HG03280 (cell line): ENCODE measurements around the gene C9orf152.
A peak's percentile ranks its signal among the peaks of the same experiment; 100 is the strongest.
"Not testable (repeated sequence)": the region's sequence is repeated elsewhere in the genome, so short reads cannot be mapped to it uniquely, and the experiment has no call there.

Experiments
- ATAC-seq: cut with Tn5 transposase; IDR thresholded peaks from one replicate; pipeline ENCODE4 v1.9.1; 2021; ENCODE audit warnings: mild to moderate bottlenecking, moderate library complexity; ENCODE audit not compliant: unreplicated experiment

C9orf152 gene, protein sequence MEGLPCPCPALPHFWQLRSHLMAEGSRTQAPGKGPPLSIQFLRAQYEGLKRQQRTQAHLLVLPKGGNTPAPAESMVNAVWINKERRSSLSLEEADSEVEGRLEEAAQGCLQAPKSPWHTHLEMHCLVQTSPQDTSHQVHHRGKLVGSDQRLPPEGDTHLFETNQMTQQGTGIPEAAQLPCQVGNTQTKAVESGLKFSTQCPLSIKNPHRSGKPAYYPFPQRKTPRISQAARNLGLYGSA

DNA sequence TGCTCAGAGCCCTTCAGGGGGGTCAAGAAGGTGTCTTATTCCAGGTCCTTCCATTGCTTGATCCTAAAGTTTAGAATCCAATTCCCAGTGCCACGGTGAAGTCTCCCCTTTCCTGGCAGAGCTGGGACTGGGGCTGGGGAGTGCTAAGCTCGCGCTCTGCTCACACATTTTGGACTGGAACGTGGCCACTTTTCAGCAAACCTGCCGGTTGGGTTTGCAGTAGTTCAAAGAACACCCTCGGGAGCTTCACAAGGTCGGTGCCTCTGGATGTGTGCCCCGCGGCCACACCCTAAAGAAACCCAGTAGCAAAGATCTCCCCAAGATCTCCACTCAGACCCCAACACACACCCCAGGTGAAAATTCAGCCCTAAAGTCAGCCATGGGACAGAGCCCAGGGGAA lies at the start of gene C9orf152:
Gene C9orf152, minus strand, starts transcription at position 129 of the 400 bp plus-strand sequence. CDS start 580 bp downstream, outside the sequence.
- ATAC-seq = no peak

DNA sequence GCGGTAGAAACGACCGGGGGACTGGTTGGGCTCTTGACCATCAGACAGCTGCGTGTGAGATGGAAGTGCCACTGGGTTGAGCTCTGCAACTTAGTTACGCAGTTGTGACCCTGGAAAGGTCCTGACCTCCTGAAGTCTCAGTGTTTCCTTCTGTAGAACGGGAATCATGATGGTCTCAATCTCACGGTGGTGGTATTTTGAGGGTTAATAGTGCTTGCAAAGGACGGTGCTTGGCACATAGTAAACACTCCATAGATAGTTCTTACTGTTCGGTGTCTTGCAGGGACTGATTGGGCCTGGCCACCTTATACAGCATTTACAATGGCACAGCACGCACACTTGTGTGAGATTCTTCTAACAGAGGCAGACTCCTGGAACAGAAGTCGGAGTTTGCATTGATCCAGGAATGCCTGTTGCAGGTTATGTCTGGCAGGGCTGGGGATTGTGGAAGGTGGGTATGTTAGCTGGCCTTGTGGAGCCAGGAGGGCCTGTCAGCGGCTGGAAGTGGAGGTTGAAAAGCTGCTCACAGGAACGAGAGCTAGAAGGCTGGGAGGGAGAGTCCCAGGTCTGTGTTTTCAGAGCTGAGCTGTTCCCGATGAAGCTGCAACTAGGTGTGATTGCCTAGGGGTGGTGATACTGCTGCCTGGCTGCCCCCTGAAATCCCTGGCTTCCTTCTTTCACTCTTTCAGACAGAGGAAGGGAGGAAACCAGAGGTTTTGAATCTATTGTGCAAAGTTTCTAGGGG lies 49.3 kb upstream of the C9orf152 start:
- ATAC-seq = peak; percentile 2

DNA sequence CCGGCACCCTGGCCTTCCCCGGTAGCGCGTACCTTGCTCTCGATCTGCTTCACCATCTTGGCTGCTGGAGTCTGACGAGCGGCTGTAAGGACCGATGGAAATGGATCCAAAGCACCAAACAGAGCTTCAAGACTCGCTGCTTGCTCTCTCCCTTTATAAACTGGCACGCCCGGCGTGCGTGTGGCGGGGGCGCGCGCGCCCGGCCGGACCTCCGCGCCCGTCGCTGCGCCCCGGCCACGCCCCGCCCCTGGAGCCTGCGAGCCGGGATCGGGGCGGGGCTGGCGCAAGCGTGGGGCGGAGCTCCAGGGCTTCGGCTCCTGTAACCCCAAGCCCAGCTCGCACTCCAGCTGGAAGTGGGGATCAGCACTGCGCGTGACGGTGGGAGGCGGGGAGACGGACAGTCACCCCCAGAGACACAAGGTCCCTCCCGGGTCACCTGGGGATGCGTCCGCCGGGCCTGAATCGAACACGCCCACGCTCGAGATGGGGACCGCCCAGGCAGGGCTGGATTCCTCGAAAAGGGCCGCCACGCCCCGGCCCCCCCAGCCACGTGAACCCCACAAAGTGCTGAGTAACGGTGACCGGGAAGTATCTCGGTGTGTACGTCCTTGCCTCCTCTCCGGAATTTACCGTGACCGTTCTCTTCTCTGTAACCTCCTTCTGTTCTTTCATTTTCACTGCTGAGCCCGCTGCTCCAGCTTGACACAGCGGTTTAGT lies 48.6 kb upstream of the C9orf152 start, which contains the start of gene TXN:
Gene TXN, minus strand, starts transcription at position 128 of the 717 bp plus-strand sequence. Its CDS starts 72 bp downstream, at position 56.
- peak; percentile 72 for ATAC-seq

DNA sequence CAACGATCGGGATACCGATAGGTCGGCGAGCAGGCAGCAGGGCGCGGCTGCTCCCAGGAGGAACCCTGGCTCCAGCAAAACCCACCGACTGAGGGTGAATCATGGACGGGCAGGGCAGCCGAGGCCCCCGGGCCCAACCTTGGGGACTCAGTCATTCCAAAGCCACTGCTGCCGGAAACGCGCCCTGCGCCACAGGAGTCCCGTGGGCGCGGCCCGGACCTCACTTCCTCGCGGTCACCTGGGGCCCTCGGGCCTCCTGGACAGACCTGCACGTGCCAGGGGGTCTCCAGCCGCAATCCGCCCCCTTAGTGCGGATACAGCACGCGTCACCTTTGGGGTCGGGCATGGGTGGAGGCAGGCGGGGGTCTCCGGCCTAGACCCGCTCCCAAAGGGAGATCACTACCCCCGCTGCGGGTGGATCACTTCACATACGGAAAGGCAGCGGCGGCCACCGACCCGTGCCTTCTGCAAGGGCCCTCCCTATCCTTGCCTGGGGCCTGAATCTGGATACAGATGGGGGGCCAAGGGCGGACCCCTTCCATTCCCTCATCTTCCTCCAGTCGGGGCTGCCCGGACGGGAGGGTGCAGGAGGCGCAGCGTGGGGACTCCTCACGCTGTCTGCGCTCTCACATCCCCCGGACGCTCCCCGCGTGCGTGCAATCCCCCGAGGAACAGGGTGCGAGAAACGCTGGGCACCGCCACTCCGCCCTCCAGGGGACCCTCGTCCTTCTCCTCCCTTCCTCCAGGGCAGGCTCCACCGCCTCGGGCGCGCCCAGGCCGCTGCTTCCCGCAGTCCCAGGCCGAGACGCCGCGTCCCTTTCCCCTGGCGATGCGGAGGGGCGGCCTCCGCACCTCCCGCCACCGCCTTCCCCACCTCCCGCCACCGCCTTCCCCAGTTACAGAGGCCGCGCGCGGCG lies 47.8 kb upstream of the C9orf152 start:
- ATAC-seq = peak; percentile 27

DNA sequence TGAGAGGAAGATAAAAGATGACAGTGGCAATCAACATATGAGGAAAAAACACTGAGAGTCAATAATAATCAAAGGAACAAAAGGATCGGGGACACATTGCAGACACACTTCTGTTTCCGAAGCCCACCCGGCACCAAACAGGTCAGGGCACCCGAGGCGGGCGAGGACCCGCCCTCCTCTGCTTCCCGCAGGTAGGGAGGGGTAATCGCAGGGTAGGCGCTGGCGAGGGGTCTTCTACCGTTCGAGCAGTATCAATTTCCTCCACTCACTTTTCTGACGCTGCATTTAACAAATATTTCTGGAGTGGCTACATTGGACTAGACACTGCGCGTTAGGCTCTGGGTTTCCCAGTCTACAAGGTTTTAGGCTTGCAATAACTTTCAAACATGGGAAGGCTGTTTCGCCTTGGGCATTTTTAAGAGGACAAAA lies 47.1 kb upstream of the C9orf152 start:
- ATAC-seq = no peak

DNA sequence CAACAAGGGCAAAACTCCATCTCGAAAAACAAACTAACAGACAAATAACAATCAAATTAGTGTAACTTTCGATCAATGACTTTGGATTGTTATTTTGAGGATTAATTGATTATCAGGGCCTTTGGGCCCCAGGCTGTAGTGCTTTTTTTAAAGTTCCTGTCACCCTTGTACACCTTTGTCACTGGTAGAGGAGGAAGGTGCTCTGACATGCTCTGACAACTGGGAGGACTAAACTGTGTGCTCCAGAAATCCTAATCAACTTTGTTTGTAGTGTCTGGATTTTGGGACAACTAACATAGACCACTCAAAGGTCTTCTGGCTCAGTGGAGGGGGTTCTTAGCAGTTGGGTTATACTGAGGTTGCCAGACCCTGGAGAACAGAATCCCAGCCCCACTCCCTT lies 46.5 kb upstream of the C9orf152 start:
- no peak for ATAC-seq

DNA sequence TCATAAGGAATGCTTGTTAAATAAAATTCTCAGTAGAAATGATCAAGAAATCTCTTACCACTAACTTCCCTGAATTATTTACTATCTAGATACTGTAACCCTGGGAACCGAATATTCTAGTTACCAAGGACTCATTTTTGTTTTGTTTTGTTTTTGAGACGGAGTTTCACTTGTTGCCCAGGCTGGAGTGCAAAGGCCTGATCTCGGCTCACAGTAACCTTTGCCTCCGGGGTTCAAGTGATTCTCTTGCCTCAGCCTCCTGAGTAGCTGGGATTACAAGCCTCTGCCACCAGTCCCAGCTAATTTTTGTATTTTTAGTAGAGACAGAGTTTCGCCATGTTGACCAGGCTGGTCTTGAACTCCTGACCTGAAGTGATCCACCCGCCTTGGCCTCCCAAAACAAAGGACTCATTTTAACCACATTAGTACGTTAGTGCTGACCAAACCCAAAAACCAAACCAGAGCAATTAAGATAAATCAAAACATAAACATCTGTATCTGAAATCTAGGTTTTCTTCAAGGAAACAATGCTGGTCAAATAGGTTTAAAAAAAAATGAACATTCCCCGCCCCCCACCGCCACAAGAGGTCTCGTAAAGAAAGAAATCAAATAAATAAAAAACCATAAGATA lies 44.7 kb upstream of the C9orf152 start:
- no peak for ATAC-seq

DNA sequence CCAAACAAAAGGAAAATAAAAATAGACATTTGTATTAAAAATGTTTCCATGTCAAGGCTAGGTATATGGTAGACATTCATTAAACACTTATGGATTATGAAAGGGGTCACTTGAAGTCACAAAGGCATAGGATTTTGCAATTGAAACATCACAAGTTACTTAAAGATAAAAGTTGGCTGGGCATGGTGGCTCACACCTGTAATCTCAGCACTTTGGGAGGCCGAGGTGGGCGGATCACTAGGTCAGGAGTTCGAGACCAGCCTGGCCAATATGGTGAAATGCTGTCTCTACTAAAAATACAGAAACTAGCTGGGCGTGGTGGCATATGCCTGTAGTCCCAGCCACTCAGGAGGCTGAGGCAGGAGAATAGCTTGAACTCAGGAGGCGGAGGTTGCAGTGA lies 43.8 kb upstream of the C9orf152 start:
- not testable (repeated sequence) for ATAC-seq

DNA sequence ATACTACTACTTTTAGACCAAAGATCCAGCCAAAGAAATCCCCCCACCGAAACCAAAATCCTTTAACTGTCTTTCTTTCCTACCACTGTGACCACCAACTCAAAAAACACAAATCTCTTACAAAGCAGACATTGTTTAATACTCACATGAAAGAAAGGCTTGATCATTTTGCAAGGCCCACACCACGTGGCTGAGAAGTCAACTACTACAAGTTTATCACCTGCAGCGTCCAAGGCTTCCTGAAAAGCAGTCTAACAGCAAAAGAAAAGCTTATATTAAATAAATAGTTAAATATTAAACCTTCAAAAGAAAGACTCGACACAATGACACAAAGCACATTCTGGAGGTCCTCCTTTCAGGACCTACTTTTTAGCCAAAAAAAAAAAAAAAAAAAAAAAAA lies 43.3 kb upstream of the C9orf152 start:
- ATAC-seq = no peak

DNA sequence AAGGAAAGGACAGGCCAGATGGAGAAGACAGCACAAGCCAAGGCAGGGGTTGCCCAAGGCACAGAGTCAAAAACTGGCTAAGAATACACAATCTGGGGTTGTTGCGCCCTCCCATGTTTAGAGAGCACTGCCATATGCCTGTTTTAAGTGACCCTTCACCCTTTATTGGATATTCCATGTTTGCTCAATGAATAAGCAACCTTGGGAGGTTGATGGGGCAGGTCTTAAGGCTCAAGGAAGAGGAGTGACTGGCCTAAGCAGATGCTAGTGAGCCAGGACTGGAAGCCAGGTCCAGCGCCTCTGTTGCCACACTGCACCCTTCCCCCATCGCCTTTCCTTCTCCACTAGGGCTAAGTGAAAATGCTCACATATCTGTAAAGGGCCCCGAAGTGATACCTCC lies 41.6 kb upstream of the C9orf152 start:
- no peak for ATAC-seq

DNA sequence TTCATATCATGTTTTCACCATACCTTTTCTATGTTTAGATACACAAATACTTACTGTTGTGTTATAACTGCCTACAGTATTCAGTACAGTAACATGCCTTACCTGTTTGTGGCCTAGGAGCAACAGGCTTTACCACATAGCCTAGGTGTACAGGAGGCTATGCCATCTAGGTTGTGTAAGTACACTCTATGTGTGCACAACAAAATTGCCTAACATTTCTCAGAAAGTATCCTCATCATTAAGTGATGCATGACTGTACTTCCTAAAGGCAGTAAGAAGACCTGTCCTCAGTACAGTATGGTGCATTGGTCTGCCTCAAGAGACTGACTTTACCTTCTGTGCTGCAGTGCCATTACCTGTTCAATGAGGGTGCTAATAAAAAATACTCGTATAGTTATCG lies 40.4 kb upstream of the C9orf152 start:
- ATAC-seq = no peak

DNA sequence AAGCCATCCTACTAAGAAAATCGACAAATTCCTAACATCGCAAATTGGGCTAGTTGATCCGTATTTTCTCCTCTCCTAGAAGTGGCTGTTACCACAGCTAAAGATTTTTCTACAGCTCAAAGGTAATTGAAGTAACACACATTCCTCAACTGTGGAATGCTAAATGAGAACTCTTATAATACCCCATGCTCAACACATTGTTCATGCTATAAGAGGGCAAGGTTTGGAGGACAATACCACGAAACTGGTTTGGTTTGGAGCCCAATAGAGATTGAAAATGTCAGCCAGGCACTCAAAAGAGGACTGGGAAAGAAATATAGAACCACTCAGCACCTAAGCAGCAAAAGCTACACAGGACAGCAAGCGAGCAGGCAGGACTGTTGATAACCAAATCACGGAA lies 38.3 kb upstream of the C9orf152 start:
- no peak for ATAC-seq

DNA sequence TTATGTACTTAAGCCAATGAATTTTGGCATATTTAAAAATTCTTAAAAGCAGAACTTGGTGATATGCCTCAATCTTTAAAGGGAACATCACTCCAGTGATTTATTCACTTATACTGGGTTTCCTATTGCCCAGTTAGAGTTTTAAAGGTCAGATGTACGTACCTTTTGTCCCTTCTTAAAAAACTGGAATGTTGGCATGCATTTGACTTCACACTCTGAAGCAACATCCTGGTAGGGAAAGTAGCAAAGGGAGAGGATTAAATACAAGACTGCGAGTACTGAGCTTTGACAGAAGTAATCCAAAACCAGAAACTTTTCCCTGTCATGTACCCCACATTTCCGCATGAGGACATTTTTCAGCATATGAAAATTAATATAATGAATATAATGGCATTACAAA lies 36.7 kb upstream of the C9orf152 start:
- ATAC-seq = no peak

DNA sequence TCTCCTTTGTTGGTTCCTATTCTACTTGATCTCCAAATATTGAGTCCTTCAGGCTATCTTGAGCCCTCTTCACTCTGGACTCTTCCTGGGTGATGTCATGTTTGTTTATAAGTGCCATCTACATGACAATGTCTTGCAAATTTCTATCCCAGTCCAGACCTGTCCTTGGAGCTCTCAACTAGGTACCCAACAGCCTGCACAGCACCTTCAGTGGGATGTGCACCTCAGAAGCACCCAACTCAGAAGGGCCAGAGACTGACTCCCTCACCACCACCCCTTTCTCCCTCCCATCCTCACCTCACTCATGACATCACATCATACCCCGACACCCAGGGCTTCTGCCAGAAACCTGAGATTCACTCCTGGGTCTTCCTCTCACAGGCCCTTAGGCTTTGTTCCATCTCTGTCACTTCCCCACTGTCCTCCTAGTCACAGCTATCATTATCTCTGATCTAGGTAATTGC lies 33.9 kb upstream of the C9orf152 start:
- no peak for ATAC-seq

DNA sequence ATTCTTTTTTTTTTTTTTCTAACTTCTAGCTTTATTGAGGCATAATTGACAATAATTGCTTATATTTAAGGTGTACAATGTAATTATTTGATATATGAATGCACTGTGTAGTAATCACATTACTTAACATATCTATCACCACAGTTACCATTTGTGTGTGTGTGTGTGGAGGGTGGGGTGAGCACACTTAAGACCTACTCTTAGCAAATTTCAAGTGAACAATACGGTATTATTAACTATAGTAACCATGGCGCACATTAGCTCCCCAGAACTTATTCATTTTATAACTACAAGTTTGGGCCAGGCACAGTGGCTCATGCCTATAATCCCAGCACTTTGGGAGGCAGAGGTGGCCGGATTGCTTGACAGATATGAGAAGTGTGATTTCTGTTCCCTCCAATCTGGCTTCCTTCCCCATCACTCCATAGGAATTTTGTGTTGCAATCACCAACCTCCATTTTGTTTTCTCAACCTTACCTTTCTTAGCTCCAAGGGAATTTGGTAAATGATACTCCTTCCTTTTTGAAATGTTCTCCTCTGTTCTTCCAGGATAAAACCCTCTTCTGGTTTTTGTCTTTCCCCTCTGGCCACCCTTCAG lies 33.4 kb upstream of the C9orf152 start:
- ATAC-seq = no peak

DNA sequence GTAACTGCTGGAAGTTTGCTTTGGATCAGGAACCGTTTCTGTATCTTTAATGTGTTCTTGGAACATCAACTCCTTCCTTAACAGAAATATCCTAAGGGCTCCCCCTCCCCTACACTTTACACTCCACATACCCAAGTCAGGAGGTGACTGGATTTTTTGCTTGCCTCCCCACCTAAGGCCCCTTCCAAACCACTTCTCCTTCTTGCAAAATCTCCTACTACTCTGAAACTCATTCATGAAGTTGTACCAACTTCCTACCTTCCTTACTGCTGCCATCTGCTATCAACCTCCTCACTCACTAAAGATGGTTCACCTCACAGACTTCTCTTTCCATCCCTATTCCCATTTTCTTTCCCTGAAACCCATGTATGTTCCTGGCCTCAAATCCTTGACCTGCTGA lies 32.2 kb upstream of the C9orf152 start:
- no peak for ATAC-seq

DNA sequence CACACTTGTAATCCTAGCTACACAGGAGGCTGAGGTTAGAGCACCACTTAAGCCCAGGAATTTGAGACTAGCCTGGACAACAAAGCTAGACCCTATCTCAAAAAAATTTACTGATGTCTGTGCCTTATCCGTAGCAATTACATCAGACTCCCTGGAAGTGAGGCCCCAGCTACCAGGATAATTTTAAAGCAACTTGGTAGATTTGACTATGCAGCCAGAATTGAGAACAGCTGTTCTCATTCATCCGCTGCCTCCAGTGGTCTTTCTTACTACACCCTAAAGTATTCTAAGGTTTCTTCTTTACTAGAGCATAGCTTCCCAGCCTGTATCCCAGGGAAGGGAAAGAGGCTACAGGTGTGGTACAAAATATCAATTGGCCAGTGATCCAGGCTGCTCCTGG lies 20.4 kb upstream of the C9orf152 start:
- ATAC-seq = no peak

DNA sequence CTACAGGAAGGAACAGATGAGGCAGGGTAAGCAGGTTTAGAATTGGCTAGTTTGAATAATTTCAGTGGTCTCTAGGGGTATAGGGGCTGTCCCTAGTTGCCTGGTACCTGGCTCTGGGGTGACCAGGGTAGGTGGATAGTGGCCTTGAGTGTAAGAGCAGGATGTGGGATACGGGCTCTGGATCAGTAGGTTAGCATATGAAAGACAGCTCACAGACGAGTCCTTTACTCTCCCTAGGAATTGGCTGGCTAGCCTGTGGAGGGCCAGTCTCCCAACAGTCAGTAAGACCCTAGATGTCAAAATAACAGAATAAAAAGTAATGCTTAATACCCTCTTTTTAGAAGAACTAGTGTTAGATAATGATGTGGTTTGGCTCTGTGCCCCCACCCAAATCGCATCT lies 16.6 kb upstream of the C9orf152 start:
- ATAC-seq = no peak

DNA sequence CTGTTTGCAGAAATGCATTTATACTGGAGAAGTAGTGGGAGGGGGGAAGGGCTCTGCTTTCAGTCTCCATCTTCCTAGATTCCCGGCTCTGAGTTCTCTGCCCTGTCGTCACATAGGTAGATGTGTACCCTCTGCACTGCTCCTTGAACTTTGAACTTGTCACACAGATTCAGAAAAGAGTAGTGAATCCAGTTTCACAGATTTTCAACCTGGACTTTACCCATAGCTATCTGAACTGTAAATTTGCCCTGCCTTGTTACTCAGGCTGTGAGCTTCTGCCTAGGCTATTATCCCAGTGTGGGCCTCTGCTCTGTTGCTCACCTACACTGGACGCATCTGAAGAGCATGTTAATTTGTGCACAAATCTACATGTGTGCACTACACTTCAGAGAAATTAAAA lies 12.8 kb upstream of the C9orf152 start:
- no peak for ATAC-seq

DNA sequence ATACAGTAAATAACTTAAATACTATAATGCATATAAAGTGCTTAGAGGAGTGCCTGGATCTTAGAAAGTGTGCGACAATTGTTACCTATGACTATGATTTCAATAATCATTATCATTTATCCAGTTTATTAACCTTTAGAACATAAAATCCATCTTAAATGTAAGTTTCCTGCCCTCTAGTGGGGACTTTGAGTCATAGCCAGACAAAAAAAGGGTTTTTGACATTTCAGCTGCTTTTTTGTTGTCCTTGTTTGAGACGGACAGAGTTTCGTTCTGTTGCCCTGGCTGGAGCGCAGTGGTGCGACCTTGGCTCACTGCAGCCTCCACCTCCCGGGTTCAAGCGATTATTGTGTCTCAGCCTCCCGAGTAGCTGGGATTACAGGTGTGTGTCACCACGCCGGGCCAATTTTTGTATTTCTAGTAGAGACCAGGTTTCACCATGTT lies 9.7 kb upstream of the C9orf152 start:
- ATAC-seq = no peak
